Hematopoietic multipotent progenitor cell treated with erythropoietin and hydrocortisone succinate and interleukin-3 and kit ligand, for 17 days (in vitro differentiated cells): Measurements from ENCODE around the gene GNGT1.

ENCODE experiments used
- DNase-seq: peaks from one replicate; pipeline ENCODE4 v3.0.0-alpha.2; 2015; ENCODE audit warnings: low spot score

The GNGT1 gene

GRCh38 chr7:93906267-93906666 is at the start of gene GNGT1:
Gene GNGT1 (plus strand): TSS chr7:93906567. CDS start chr7:93906747, 180 bp downstream.
- DNase-seq = no peak

- DNase-seq = no peak
These were observed 47.5 kb upstream of the GNGT1 start for GRCh38 chr7:93858857-93859256.

GRCh38 chr7:93860261-93860660 is 46.1 kb upstream of the GNGT1 start:
- DNase-seq = no peak

- no peak for DNase-seq
These were observed 44.9 kb upstream of the GNGT1 start for GRCh38 chr7:93861325-93861949.

GRCh38 chr7:93862651-93863050 is 43.7 kb upstream of the GNGT1 start:
- no peak for DNase-seq

- DNase-seq = no peak
These were observed 39.5 kb upstream of the GNGT1 start for GRCh38 chr7:93866886-93867285.

- no peak for DNase-seq
These were observed 32.3 kb upstream of the GNGT1 start for GRCh38 chr7:93873998-93874574.

GRCh38 chr7:93877742-93878141 is 28.6 kb upstream of the GNGT1 start:
- no peak for DNase-seq

- DNase-seq = no peak
These were observed 27.0 kb upstream of the GNGT1 start for GRCh38 chr7:93879356-93879755.

- no peak for DNase-seq
These were observed 23.9 kb upstream of the GNGT1 start for GRCh38 chr7:93882468-93882867.

- DNase-seq = no peak
These were observed 23.1 kb upstream of the GNGT1 start for GRCh38 chr7:93883078-93883916.

- DNase-seq = no peak
These were observed 22.4 kb upstream of the GNGT1 start for GRCh38 chr7:93883917-93884345.

GRCh38 chr7:93884541-93884940 is 21.8 kb upstream of the GNGT1 start:
- DNase-seq = no peak

- DNase-seq = no peak
These were observed 17.1 kb upstream of the GNGT1 start for GRCh38 chr7:93889261-93889660.

GRCh38 chr7:93890041-93890463 is 16.3 kb upstream of the GNGT1 start:
- no peak for DNase-seq

- DNase-seq = no peak
These were observed 15.8 kb upstream of the GNGT1 start, which contains the start of gene TFPI2 for GRCh38 chr7:93890464-93891068. Gene TFPI2 (minus strand): TSS chr7:93890753. CDS start chr7:93890678, 75 bp downstream.

GRCh38 chr7:93894426-93894825 is 11.9 kb upstream of the GNGT1 start:
- DNase-seq = no peak

GRCh38 chr7:93894966-93895640 is 11.3 kb upstream of the GNGT1 start:
- DNase-seq = peak; percentile 52

GRCh38 chr7:93895859-93896600 is 10.3 kb upstream of the GNGT1 start:
- DNase-seq = no peak

GRCh38 chr7:93897680-93898079 is 8.7 kb upstream of the GNGT1 start:
- DNase-seq = no peak

- DNase-seq = peak; percentile 31
These were observed 3.5 kb upstream of the GNGT1 start for GRCh38 chr7:93902777-93903423.
